ENCODE measurements around the gene OR2AK2.

Gene OR2AK2

GRCh38 chr1:248015803-248016202, 50.8 kb downstream of the OR2AK2 start:
- DNase-seq (ENCODE audit: insufficient read length, low spot score) = no peak
- no peak for FAIRE-seq
- TF ChIP-seq CTCF (IDR thresholded peaks at IDR 0.05; ENCODE audit: insufficient read depth, missing control alignments) = no peak
